SK-N-SH (cell line): Measurements from ENCODE around the gene OPN1MW3.

Experiments
- CTCF ChIP-seq: fragments of 200-600 bp; sonication (generic); IDR thresholded peaks from 2 replicates; pipeline ENCODE4 v1.6.1; 2017; ENCODE audit warnings: antibody characterized with exemption, mild to moderate bottlenecking, moderate library complexity
- GABPA ChIP-seq: IDR thresholded peaks from 2 replicates; pipeline ENCODE4 v1.4.0; 2012; ENCODE audit warnings: low read depth, mild to moderate bottlenecking
- MXI1 ChIP-seq: IDR thresholded peaks from 2 replicates; pipeline ENCODE4 v1.6.1; 2012; ENCODE audit warnings: mild to moderate bottlenecking, low read depth, low read length, improper control_type of control experiment
- RAD21 ChIP-seq: IDR thresholded peaks from 2 replicates; pipeline ENCODE4 v1.6.1; 2012; ENCODE audit warnings: mild to moderate bottlenecking, low read length
- TAF1 ChIP-seq: IDR thresholded peaks from 2 replicates; pipeline ENCODE4 v1.6.1; 2012; ENCODE audit warnings: low read depth, mild to moderate bottlenecking, low read length, moderate library complexity, borderline replicate concordance
- TEAD4 ChIP-seq: IDR thresholded peaks from 2 replicates; pipeline ENCODE4 v1.4.0; 2012; ENCODE audit warnings: mild to moderate bottlenecking, borderline replicate concordance; ENCODE audit not compliant: insufficient read depth
- USF1 ChIP-seq: IDR thresholded peaks from 2 replicates; pipeline ENCODE4 v1.4.0; 2012; ENCODE audit warnings: low read depth, borderline replicate concordance
- YY1 ChIP-seq: IDR thresholded peaks from 2 replicates; pipeline ENCODE4 v1.4.0; 2012; ENCODE audit warnings: low read depth, mild to moderate bottlenecking

- TF ChIP-seq USF1 (no peak), GABPA (no peak), CTCF (no peak), TAF1 (no peak), RAD21 (no peak), MXI1 (no peak), YY1 (no peak), TEAD4 (no peak)
These were observed 48.3 kb downstream of the OPN1MW3 start for GRCh38 chrX:154305541-154306205.
